ENCODE data around the gene CAMK2A.

GRCh38 chr5:150304481-150305081 lies 15.0 kb upstream of the CAMK2A start:
- TF ChIP-seq CTCF (IDR thresholded peaks at IDR 0.05; ENCODE audit: insufficient read depth, low read length) (no peak), POLR2AphosphoS5 (IDR thresholded peaks at IDR 0.05; ENCODE audit: low read depth) (no peak)
